Measurements from ENCODE around the gene ESR2. TPM values are rescaled to one million over a fixed set of nuclear protein-coding genes. Genes with fewer than 3 reads are reported as not detected.

The ESR2 gene
- total and polyA plus RNA-seq, 2 experiments from 2014 or later: 0.50 to 0.86 TPM

DNA sequence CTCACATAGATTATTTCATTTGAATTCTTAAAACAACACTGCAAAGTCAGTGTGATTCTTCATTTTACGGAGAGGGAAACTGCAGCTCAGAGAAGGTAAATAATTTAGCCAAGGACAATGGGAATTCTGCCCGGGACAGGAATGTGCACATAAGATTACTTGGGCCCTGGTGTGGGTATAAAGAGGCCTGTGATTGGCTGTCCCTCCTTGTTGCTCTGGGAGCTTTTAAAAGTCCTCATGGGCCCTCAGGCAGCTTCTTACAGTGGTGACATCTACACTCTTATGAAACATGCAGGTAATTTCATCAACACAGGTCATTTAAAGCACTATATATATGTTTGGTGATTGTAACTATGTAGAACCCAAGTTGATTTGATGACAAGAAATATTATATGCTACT, 100.3 kb downstream of the ESR2 start:
- Histone ChIP-seq H3K9me3 (ENCODE audit: low read depth) (no peaks in the 10 kb centered on the region), H3K4me1 (ENCODE audit: low read depth) (peaks cover 28% of the 10 kb centered on the region), H3K27me3 (no peaks in the 10 kb centered on the region), H3K27ac (no peak overlapping the region), H3K4me3 (no peak overlapping the region), H3K36me3 (no peaks in the 10 kb centered on the region)
- TF ChIP-seq CTCF (IDR thresholded peaks at IDR 0.05; ENCODE audit: low read depth, low read length): no peak
- no peak for DNase-seq (ENCODE audit: low read depth in 1 of 2, low spot score in 1 of 2)

GRCh38 chr14:64191756-64192155, 102.4 kb downstream of the ESR2 start:
- DNase-seq (ENCODE audit: low read depth in 1 of 2, low spot score in 1 of 2): peak in 1 of 2 donors; percentile 68
- TF ChIP-seq CTCF (IDR thresholded peaks at IDR 0.05; ENCODE audit: low read depth, low read length): no peak
- no peaks in the 10 kb centered on the region for H3K27me3 ChIP-seq
- peaks cover 17% of the 10 kb centered on the region for H3K4me1 ChIP-seq (ENCODE audit: low read depth)
- no peak overlapping the region for H3K27ac ChIP-seq
- no peaks in the 10 kb centered on the region for H3K36me3 ChIP-seq
- no peak overlapping the region for H3K4me3 ChIP-seq
- no peaks in the 10 kb centered on the region for H3K9me3 ChIP-seq (ENCODE audit: low read depth)

DNA sequence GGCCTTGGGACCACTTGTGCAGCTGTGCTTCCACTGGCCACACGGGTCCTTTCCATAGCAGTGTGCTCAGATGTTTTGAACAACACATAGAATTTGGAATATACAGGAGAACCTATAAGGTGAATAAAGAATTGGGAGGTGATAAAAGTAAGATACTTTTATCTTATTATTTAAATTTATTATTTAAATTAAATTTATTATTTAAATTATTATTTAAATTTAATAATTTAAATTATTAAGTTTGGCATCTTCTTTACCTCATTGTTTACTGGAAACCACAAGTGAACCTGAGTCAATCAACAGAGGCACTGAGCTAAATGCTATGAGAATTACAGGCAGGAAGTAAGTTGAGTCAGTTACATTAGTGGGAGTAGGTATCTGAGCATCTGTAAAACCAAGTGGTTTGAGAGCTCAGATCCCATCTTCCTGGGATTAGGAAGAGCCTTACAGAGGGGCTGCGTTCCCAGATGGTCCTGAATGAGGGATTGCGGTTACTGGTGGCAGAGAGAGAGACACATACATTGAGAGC, 103.1 kb downstream of the ESR2 start:
- Histone ChIP-seq H3K9me3 (ENCODE audit: low read depth) (no peaks in the 10 kb centered on the region), H3K27me3 (no peaks in the 10 kb centered on the region), H3K27ac (no peak overlapping the region), H3K36me3 (no peaks in the 10 kb centered on the region), H3K4me1 (ENCODE audit: low read depth) (peaks cover 13% of the 10 kb centered on the region), H3K4me3 (no peak overlapping the region)
- TF ChIP-seq CTCF (IDR thresholded peaks at IDR 0.05; ENCODE audit: low read depth, low read length): no peak
- no peak for DNase-seq (ENCODE audit: low read depth in 1 of 2, low spot score in 1 of 2)

DNA sequence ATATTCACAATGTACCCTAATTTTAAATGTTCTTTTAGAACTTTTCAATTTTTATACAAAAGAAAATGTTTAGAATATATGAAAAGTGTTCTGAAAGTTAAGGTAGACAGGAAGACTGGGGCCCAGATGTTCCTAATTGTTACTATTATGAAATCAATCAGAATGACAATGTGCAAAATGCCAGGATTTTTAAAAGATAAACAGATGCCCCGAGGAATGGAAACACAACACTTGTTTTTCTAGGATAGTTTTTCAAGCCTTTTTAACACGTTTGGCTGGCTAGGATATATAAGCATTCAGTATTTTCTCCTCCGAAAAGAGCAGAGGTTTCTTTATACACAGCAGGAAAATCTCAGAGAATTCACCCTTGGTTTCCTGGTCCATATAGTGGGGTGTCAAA, 106.8 kb downstream of the ESR2 start:
- Histone ChIP-seq H3K4me3 (peak overlapping the region; percentile 25), H3K9me3 (ENCODE audit: low read depth) (no peaks in the 10 kb centered on the region), H3K4me1 (ENCODE audit: low read depth) (peaks cover 6% of the 10 kb centered on the region), H3K36me3 (no peaks in the 10 kb centered on the region), H3K27me3 (no peaks in the 10 kb centered on the region), H3K27ac (no peak overlapping the region)
- no peak for TF ChIP-seq CTCF (IDR thresholded peaks at IDR 0.05; ENCODE audit: low read depth, low read length)
- no peak for DNase-seq (ENCODE audit: low read depth in 1 of 2, low spot score in 1 of 2)

GRCh38 chr14:64186231-64187129, 107.7 kb downstream of the ESR2 start:
- peak overlapping the region; percentile 25 for H3K4me3 ChIP-seq
- TF ChIP-seq CTCF (IDR thresholded peaks at IDR 0.05; ENCODE audit: low read depth, low read length): no peak
- peak in 1 of 2 donors; percentile 49 for DNase-seq (ENCODE audit: low read depth in 1 of 2, low spot score in 1 of 2)
- peak overlapping the region; percentile 61 for H3K27ac ChIP-seq
- H3K4me1 ChIP-seq (ENCODE audit: low read depth): peaks cover 6% of the 10 kb centered on the region
- H3K27me3 ChIP-seq: no peaks in the 10 kb centered on the region
- H3K9me3 ChIP-seq (ENCODE audit: low read depth): no peaks in the 10 kb centered on the region
- no peaks in the 10 kb centered on the region for H3K36me3 ChIP-seq

Data from cardiac muscle cell (in vitro differentiated cells and primary cell).